Activated CD8-positive, alpha-beta memory T cell treated with anti-CD3 and anti-CD28 coated beads for 48 hours (primary cell): ENCODE measurements around the gene PRKD2.

Experiments
- DNase-seq, 3 experiments: peaks; one replicate each; pipeline ENCODE4 v3.0.0-alpha.2; 2020; ENCODE audit warnings: low read depth in 2 of 3, low spot score in 2 of 3

PRKD2 gene

DNA sequence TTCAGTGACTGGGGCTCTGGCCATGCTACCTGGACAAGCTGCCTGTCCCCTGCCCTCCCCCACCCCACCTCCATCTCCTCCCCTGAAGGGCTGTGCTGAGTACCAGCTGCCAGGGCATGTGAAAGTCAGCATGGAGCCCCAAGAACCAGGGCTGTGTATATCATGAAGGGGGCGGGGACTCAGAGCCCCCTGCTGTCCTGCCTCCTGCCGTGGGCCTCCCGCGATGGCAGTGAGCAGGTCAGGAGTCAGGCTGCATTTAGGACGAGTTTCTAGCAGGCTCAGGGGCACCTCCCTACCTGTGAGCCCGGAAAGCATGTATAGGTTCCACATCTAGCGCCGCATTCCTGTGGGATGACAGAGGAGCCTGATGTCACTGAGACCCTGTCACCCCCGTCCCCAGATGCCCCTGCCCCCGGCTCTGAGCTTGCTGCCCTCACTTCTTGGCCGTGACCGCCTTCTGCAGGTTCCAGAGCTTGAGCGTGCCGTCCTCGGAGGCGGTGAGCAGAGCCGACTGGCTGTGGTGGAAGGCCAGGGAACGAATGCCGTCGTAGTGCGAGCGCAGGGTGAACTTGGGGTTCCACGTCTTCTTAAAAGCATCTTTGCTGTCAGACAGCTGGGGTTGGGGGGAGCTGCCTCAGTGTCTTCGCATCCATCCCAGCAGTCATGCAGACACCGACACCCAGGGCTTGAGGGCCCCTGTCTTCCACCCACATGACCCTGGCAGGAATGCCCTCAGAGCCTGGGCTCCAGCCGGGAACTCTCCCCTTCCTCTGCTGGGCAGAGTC is 8.3 kb upstream of the PRKD2 start:
- no peak for DNase-seq

DNA sequence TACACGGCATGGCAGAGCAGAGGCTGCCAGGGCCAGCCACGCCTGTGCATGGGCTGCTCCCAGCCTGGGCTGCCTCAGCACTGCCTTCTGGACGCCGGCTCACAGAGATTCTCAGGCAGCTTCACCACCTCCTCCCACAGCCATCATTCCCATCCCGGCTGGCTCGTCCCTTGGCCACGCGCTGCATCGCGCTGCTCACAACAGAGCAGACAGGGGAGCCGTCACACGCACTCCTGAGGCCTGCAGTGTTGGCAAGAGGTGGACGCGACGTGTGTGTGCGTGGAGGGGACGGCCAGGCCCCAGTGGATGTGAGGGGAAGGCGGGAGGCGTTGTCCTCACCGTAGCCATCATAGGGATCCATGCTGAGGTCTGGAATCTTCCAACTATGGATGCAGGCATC is 7.6 kb upstream of the PRKD2 start:
- no peak for DNase-seq

DNA sequence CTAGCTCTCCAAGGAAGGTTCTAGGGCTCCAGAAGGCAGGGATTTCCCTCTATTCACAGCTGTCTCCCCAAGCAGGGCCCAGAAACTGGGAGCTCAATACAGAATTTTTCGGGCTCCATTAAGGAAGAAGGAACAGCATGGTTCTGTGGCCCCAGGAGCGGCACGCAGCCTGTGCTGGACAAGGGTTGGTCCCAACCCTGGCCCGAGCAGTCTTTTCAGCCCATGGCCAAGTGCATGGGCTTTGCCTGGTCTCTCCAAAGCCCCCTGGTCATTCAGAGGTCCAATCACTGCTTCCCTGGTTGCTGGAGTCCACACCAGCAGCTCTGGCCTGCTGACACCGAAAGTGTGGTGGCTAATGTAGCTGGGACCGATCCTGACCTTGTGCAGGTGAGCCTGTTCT is 6.6 kb upstream of the PRKD2 start:
- DNase-seq = no peak

DNA sequence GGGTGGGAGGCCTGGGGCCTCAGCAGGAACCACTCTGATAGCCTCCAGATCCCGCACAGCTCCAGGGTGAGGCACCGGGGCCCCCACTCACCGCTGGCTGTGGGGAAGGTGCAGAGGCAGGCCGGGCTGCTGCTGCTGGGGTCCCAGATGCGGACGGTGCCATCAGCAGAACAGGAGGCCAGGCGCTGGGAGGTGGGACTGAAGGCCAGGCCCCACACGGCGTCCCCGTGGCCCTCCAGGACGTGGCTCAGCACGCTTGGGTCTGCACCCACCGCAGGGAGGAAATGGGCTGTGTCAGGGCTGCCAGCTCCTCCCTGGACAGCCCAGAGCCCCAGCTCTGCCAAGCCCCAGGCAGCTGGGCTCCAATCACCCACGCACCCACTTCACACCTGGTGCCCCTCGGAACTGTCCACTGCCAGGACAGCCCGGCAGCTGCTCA is 6.1 kb upstream of the PRKD2 start:
- DNase-seq = no peak

DNA sequence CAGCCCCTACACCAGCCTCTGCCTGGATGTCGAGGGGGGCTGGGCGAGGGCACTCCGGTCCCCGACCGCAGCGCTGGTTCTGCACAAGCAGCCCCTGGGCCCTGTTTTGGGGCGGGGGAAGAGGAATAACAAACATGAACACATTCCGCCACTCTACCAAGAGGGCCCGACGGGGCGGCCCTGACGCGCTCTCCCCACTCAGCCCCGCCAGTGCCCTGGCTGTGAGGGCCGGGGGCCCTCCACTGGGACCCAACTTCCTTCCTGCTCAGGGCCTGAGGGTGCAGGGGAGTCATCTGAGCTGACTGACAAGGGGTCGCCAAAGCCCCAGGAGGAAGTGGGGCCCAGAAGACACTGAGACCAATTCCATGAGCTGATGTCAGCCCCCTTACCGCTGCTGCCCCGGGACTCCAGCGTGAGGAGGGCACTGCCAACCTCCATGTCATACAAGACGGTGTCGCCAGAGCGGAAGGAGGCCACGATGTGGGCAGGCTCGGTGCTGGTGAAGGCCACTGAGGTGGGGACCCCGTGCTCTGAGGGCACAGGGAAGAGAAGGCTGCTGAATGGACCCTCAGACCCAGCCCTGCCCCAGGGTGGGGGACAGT is 5.6 kb upstream of the PRKD2 start:
- no peak for DNase-seq

DNA sequence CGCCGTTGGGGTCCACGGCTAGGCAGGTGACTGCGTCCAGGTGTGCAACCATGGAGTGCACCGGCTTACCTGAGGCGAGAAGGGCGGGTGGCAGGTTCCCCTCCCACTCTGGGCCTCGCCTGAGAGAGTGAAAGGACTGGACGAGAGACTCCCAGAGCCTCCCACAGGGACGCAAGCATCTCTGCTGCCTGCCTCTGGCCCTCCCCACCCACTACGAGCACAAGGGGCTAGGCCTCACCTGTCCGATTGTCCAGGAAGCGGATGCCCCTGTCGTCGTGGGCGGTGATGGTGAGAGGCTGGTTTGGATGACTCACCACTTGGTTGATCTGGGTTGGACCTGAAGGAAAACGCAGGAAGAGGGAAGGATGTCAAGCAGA is 5.1 kb upstream of the PRKD2 start:
- no peak for DNase-seq

DNA sequence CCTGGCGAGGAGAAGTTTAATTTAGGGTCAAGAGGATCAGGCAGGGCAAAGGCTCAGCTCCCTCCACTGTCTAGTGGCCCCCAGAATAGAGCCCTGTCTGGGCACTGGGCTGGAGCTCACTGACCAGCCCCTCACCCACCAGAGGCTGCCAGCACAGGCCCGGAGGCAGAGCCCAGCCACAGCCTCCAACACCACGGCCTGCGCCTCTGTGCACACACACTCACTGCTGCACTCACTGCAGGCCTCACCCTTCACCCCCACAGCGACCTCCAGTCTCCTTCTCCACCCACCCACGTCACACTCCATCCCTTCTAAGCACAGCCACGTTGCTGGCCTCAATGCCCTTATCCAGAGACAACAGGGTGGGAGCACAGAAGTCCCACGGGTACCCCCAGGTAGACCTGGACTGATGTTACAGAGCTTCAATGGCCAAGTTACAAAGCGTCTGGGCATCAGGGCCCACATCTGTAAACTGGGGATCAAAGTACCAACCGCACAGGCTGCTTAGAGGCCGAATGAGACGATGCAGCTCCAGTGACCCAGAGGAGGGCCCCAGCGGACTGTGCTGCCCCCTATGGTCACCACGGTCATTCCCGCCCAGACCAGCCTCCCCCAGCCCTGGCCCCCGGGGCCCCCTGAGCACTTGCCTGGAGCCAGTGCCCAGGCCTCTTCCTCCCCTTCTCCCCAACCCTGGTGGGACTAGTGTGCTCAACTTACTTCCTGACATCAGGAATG is 4.5 kb upstream of the PRKD2 start:
- no peak for DNase-seq

DNA sequence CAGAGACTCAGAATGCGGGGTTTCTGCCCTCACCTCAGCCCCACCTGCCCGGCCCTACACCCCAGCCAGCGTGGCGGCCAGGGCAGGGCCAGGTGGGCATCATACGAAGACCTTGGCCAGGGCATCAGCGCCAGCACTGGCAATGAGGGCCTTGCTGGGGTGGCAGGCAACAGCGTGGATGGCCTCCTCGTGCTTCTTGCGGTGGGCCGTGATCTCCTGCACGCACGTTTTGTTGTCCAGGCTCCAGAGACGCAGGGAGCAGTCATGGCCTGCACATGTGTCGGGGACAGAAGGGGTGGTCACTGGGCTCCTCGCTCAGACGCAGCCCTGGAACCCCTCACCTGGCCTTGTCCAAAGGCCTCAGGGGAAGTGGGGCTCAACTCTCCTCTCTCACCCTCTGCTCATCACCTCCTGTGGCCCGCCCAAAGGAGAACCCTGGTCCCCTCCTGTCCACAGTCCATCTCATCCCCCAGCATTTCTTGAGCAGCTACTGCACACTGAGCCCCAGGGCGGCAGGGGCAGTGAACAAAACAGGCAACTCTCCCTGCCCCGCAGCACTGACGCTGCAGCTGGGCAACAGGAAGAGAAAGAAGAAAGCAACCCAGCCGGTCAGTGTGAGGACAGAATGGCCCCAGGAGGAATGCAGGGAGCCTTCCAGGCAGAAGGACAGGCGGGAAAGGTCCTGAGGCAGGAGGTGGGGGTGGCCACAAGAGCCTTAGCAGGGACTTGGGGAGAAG is 3.8 kb upstream of the PRKD2 start:
- DNase-seq = no peak

DNA sequence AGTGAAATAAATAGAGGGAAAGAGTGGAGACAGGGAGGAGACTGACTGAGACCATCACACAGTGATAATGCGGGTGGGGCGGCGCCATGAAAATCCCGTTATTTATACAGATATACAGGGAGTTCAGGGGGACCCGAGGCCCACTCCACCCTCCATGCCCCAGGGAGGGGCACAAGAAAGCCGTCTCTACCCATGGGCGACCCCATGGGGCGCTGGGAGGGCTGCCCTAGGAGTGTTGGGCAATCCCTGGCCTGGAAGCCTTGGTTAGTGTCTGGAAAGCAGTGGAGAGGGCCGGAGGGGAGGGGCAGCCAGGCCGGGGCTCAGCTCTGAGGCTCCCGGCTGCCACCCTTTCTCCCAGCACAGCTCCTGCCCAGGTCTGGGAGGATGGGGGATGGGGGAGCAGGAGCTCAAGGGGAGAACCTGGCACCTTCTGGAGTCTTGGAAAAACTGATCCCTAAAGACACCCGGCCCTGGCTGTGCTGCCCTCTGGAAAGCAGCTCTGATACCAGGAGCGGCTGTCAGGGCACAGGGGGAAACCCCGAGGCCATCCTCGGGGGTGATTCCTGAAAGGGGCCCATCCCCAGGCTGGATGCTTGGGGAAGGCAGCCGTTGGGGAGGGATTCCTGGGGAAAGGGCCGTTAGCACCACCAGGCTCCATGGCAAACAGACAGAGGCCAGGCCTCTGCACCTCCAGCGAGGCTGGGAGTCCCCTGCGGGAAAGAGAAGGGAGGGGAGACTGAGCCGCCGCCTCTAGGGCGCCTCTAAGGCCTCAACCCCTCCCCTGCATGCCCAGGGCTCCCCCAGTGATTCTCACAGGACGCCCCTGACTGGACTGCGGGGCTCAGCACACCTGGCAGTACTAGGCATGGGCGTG is 3.0 kb upstream of the PRKD2 start:
- no peak for DNase-seq

DNA sequence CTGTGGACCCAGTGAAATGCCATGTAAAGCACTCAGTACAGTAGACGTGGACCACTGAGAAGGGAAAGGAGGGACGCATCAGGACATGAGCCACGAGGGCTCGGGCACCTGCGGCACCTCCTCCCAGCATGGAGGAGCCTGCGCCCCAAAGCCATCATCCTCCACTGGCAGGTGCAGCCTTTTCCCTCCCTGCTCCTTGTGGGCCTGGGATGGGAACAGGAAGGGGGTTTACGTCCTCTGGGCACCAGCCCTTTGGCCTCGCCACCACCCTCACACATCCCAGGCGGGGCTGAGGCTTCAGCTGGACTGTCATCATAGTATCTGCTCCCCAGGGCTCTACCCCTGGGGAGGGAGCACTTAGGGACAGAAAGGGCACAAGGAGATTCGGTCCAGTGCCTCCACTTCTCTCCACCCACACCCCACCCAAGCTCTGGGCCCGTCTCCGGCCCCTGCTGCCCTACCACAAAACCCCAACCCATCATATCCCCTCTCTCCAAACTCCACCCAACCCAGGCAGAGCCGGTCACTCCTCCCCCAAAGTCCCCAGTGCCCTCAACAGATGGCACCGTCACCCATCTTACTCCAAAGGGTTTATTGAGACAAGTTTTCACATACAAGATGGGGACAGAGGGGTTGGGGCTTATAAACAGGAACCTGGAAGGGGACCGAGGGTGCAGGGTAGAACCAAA is 2.2 kb upstream of the PRKD2 start:
- no peak for DNase-seq

DNA sequence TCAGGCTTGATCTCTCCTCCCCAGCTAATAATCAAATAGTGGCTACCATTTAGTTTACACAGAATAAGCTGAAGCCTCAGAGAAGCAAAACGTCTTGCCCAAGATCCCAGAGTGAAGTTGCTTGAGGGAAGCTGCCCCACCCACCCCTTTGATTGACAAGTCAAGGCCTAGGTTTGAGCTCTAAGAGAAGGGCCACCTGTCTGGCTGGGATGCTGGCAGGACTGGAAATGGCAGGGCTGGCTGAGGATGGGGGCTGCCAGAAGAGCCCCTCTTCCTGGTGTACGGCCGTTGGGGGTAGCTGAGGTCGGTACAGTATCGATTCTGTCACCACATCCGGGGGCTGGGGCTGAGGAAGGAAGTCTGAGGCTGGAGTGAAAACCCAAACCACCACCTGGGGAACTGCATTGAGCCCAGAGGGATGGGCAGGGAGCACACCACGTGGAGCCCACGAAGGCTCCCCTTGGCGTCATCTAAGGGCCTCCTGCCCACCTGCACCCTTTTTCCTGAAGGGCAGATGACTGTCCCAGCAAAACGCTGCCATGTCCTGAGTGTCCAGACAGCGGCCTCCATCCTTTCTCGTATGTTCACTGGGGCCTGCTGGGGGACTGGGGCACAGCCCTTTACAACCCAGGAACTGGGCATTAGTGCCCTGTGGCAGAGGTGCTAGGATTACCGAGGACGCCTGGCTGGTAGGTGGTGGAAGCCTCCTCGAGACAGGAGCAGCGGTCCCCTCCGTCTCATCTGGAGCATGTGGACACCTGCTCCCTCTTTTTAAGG is 1.4 kb upstream of the PRKD2 start:
- peak in 2 of 3 experiments; percentile 45 to 47 for DNase-seq

DNA sequence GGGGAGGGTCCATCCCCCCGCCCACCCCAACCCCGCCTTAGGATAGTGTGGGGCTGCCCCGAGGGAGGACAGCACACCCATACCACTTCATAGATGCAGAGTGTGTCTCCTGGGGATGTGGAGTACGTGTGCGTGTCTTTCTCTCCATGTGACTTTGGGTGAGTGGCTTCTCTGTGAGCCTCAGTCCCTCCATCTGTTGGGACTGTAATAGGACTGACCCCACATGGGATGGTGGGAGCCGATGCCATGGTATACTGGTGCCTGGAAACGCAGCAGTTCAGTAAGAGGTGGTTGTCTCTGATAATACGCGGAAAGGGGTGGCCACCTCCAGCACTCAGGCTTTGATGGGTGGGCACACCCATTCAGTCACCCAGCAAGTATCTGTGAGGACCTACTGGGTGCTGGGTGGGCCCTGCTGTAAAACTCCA is 816 bp upstream of the PRKD2 start:
- DNase-seq = no peak

DNA sequence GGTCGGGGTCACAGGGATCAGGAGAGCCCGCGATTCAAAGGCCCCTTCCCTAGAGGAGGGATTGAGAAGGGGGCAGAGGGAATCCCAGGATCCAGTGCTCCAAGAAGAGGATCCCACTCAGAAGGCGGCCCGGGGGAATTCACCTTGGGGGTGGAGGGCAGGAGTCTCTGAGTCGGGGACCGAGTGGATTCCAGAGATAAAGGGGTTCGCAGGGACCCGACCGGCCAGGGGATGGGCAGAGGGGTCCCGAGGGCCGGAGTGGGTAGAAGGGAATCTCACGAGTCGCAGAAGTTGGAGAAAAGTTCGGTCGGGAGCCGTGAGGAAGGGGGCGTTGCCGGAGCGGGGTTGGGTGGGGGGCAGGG is 261 bp downstream of the PRKD2 start:
- no peak for DNase-seq

DNA sequence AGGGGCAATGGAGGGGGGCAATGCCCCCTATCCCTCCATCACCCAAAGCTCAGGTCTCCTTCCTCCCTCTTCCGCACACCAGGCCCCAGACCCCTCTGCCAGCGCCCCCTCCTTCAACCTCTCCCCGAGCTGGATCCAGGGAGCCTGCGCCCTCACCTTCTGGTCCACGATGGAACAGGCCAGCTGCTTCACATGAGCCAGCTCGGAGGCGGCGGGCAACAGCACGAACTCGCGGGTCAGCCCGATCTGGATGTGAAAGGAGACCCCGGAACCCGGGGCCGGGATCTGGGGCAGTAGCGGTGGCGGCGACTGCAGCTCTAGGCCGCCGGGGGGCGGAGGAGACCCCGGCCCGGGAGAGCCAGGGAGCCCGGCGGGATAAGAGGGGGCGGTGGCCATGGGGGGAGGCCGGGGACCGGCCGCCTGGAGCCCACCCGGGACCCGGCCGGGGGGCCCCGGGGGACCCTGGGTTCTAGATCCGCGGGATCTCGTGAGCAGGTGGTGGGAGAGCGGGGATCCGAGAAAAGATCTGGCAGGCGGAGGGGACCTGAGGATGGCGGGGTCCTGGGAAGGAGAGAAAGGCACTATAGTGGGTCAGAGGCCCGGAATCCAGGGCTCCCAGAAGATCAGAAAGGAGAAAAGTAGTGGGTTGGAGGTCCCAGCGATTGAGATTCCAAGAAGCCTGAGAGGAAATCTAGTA is 791 bp downstream of the PRKD2 start:
- DNase-seq = no peak

DNA sequence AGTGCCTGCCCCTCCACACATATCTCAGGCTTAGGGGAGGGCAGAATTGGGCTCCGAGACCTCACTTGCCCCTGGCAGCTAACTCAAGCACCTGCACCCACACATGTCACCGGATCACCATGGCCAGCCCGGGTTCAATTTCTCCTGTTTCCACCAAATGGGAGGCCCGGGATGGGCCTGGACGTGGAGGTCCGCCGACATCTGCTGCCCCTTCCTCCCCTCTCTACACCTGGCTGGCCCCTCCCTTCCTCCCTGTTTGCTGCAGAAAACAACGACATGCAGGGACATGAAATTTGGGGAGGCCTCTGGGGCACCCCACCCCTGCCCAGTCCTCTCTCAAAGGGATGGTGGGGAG is 1.3 kb downstream of the PRKD2 start:
- DNase-seq = no peak

DNA sequence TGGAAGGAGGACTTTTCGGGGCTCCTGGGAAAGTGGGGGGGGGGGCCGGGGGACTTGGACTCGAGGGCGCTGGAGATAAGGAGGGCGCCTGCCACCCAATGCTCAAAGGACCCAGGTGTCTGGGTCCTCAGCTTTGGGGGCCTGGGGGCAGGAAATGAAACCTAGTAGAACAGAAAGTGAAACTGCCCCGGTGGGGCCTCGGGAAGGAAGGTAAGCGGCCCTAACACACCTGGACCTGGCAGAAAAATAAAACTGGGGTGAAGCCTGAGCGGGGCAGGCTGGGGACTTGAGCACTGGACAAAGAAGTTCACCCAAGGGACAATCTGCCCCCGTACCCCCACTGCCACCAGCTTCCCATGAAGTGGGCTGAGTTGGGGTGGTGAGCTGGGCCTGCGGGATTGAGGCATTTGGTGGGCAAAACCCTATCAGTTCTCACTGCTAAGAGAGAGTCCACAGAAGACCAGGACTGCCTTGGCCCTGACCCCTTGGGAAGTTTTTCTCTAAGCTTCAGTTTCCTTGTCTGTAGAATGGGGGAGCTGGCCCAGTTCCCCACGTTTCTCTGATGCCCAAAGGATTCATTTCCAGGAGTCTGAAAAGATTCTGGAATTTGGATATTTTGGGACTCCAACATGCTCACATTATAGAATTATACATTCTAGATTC is 2.3 kb downstream of the PRKD2 start:
- DNase-seq = no peak

DNA sequence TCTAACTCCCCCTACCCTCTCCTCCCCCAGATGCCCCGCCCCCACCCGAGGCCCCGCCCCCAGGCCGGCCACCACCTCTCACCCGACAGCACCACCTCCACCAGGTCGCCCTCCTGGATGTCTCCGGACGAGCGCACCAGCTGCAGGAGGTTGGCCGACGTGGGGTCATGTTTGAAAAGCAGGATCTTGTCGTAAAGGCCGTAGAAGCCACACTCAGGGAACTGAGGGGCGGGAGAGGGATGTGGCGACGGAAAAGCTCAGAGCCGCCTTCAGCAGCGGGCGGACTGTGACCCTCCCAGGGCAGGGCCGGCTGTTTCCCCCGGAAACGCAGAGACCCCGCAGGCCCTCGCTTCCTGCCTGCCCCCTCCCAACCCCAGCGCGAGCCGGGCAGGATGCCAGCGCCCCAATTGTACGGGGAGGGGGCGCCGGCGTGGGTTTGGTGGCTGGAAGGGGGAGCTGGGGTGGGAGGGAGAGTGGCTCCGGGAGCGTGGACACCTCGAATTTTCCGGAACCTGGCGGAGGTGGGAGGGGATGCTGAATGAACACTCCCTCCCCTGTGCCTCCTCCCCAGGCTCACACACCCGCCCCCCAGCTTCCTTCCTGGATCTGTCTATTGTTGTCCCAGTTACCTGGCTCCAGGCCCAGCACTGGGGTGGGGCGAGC is 3.0 kb downstream of the PRKD2 start:
- DNase-seq = no peak
